ENCODE measurements around the gene PAPOLB. TPM values are rescaled to one million over a fixed set of nuclear protein-coding genes. Genes with fewer than 3 reads are reported as not detected.

PAPOLB gene
- total RNA-seq, 2 experiments from 2014 or later = 0.08 TPM; not detected in 1

- Mint-ChIP-seq H3K36me3 (ENCODE audit: low read depth) (no peaks in the 10 kb centered on the region), H3K4me1 (ENCODE audit: low read depth) (no peaks in the 10 kb centered on the region), H3K4me3 (no peak overlapping the region), H3K27me3 (ENCODE audit: low read depth) (no peaks in the 10 kb centered on the region), H3K27ac (no peak overlapping the region), H3K9me3 (ENCODE audit: insufficient read depth) (no peaks in the 10 kb centered on the region)
- ChIA-PET POLR2A (no interaction called here), CTCF (no interaction called here)
- DNase-seq (no peak), ATAC-seq (no peak)
Observed at GRCh38 chr7:4837803-4838625, 23.8 kb downstream of the PAPOLB start.

GRCh38 chr7:4837041-4837802, 24.6 kb downstream of the PAPOLB start:
- POLR2A ChIA-PET = no interaction called here
- no peaks in the 10 kb centered on the region for H3K4me1 Mint-ChIP-seq (ENCODE audit: low read depth)
- no peaks in the 10 kb centered on the region for H3K27me3 Mint-ChIP-seq (ENCODE audit: low read depth)
- no peak overlapping the region for H3K4me3 Mint-ChIP-seq
- no peak for ATAC-seq
- DNase-seq = no peak
- CTCF ChIA-PET = no interaction called here
- H3K36me3 Mint-ChIP-seq (ENCODE audit: low read depth) = no peaks in the 10 kb centered on the region
- H3K9me3 Mint-ChIP-seq (ENCODE audit: insufficient read depth) = no peaks in the 10 kb centered on the region
- H3K27ac Mint-ChIP-seq = no peak overlapping the region

GRCh38 chr7:4836206-4836661, 25.6 kb downstream of the PAPOLB start:
- POLR2A ChIA-PET = no interaction called here
- H3K4me1 Mint-ChIP-seq (ENCODE audit: low read depth) = no peaks in the 10 kb centered on the region
- no peaks in the 10 kb centered on the region for H3K27me3 Mint-ChIP-seq (ENCODE audit: low read depth)
- ATAC-seq = no peak
- no peaks in the 10 kb centered on the region for H3K9me3 Mint-ChIP-seq (ENCODE audit: insufficient read depth)
- no peak overlapping the region for H3K4me3 Mint-ChIP-seq
- H3K27ac Mint-ChIP-seq = no peak overlapping the region
- DNase-seq = no peak
- CTCF ChIA-PET = no interaction called here
- no peaks in the 10 kb centered on the region for H3K36me3 Mint-ChIP-seq (ENCODE audit: low read depth)

- H3K36me3 Mint-ChIP-seq (ENCODE audit: low read depth) = no peaks in the 10 kb centered on the region
- H3K9me3 Mint-ChIP-seq (ENCODE audit: insufficient read depth) = no peaks in the 10 kb centered on the region
- no peak overlapping the region for H3K27ac Mint-ChIP-seq
- ATAC-seq (no peak), DNase-seq (no peak)
- H3K27me3 Mint-ChIP-seq (ENCODE audit: low read depth) = no peaks in the 10 kb centered on the region
- ChIA-PET POLR2A (no interaction called here), CTCF (no interaction called here)
- no peak overlapping the region for H3K4me3 Mint-ChIP-seq
- H3K4me1 Mint-ChIP-seq (ENCODE audit: low read depth) = no peaks in the 10 kb centered on the region
Observed at GRCh38 chr7:4835398-4836205, 26.2 kb downstream of the PAPOLB start.

- POLR2A ChIA-PET = no interaction called here
- H3K4me1 Mint-ChIP-seq (ENCODE audit: low read depth) = no peaks in the 10 kb centered on the region
- no peak overlapping the region for H3K27ac Mint-ChIP-seq
- CTCF ChIA-PET = no interaction called here
- DNase-seq (no peak), ATAC-seq (no peak)
- no peak overlapping the region for H3K4me3 Mint-ChIP-seq
- H3K36me3 Mint-ChIP-seq (ENCODE audit: low read depth) = no peaks in the 10 kb centered on the region
- H3K9me3 Mint-ChIP-seq (ENCODE audit: insufficient read depth) = no peaks in the 10 kb centered on the region
- no peaks in the 10 kb centered on the region for H3K27me3 Mint-ChIP-seq (ENCODE audit: low read depth)
Observed at GRCh38 chr7:4834601-4835397, 27.0 kb downstream of the PAPOLB start.

GRCh38 chr7:4833691-4834600, 27.9 kb downstream of the PAPOLB start:
- CTCF ChIA-PET = no interaction called here
- no peak overlapping the region for H3K4me3 Mint-ChIP-seq
- ATAC-seq = no peak

GRCh38 chr7:4833176-4833575, 28.7 kb downstream of the PAPOLB start:
- CTCF ChIA-PET = no interaction called here
- DNase-seq (no peak), ATAC-seq (no peak)
- Mint-ChIP-seq H3K27me3 (ENCODE audit: low read depth) (no peaks in the 10 kb centered on the region), H3K27ac (no peak overlapping the region), H3K4me3 (no peak overlapping the region), H3K36me3 (ENCODE audit: low read depth) (no peaks in the 10 kb centered on the region), H3K4me1 (ENCODE audit: low read depth) (no peaks in the 10 kb centered on the region), H3K9me3 (ENCODE audit: insufficient read depth) (no peaks in the 10 kb centered on the region)
- POLR2A ChIA-PET = no interaction called here

More at GRCh38 chr7:4833691-4834600, 27.9 kb downstream of the PAPOLB start:
- Mint-ChIP-seq H3K9me3 (ENCODE audit: insufficient read depth) (no peaks in the 10 kb centered on the region), H3K4me1 (ENCODE audit: low read depth) (no peaks in the 10 kb centered on the region), H3K36me3 (ENCODE audit: low read depth) (no peaks in the 10 kb centered on the region), H3K27ac (no peak overlapping the region), H3K27me3 (ENCODE audit: low read depth) (no peaks in the 10 kb centered on the region)
- no peak for DNase-seq
- POLR2A ChIA-PET = no interaction called here

GRCh38 chr7:4832711-4833110, 29.1 kb downstream of the PAPOLB start:
- Mint-ChIP-seq H3K36me3 (ENCODE audit: low read depth) (no peaks in the 10 kb centered on the region), H3K4me3 (no peak overlapping the region), H3K27me3 (ENCODE audit: low read depth) (no peaks in the 10 kb centered on the region), H3K27ac (no peak overlapping the region), H3K4me1 (ENCODE audit: low read depth) (no peaks in the 10 kb centered on the region), H3K9me3 (ENCODE audit: insufficient read depth) (no peaks in the 10 kb centered on the region)
- ATAC-seq = no peak
- no peak for DNase-seq
- ChIA-PET CTCF (interaction anchor here (1.5 kb wide), 1 partner anchor 51 kb away, joined by 10 read pairs; the partner anchor contains the start of gene RADIL), POLR2A (no interaction called here)

GRCh38 chr7:4831723-4832495, 29.9 kb downstream of the PAPOLB start:
- CTCF ChIA-PET = interaction anchor here (1.5 kb wide), 1 partner anchor 51 kb away, joined by 10 read pairs; the partner anchor contains the start of gene RADIL

GRCh38 chr7:4830176-4830575, 31.7 kb downstream of the PAPOLB start:
- no peaks in the 10 kb centered on the region for H3K36me3 Mint-ChIP-seq (ENCODE audit: low read depth)
- CTCF ChIA-PET = interaction anchor here (0.8 to 2.2 kb wide), 6 partner anchors 33 to 259 kb away, joined by 3 to 10 read pairs (median 4); partner anchors contain the start of gene RADIL

More at GRCh38 chr7:4831723-4832495, 29.9 kb downstream of the PAPOLB start:
- no peak for DNase-seq
- no peak for ATAC-seq
- H3K36me3 Mint-ChIP-seq (ENCODE audit: low read depth) = no peaks in the 10 kb centered on the region
- H3K4me1 Mint-ChIP-seq (ENCODE audit: low read depth) = no peaks in the 10 kb centered on the region
- H3K27me3 Mint-ChIP-seq (ENCODE audit: low read depth) = no peaks in the 10 kb centered on the region
- POLR2A ChIA-PET = interaction anchor here (0.6 kb wide), 1 partner anchor 268 kb away, joined by 3 read pairs; no protein-coding TSS in a partner anchor
- no peak overlapping the region for H3K27ac Mint-ChIP-seq
- H3K4me3 Mint-ChIP-seq = no peak overlapping the region
- H3K9me3 Mint-ChIP-seq (ENCODE audit: insufficient read depth) = no peaks in the 10 kb centered on the region

More at GRCh38 chr7:4830176-4830575, 31.7 kb downstream of the PAPOLB start:
- Mint-ChIP-seq H3K27ac (no peak overlapping the region), H3K27me3 (ENCODE audit: low read depth) (peaks cover 1% of the 10 kb centered on the region), H3K4me1 (ENCODE audit: low read depth) (no peaks in the 10 kb centered on the region), H3K4me3 (no peak overlapping the region), H3K9me3 (ENCODE audit: insufficient read depth) (no peaks in the 10 kb centered on the region)
- DNase-seq (peak; percentile 74), ATAC-seq (peak; percentile 91)
- POLR2A ChIA-PET = interaction anchor here (0.6 kb wide), 1 partner anchor 129 kb away, joined by 3 read pairs; no protein-coding TSS in a partner anchor
